ENCODE results near the gene QRICH2. TPM values are rescaled to one million over a fixed set of nuclear protein-coding genes. Genes with fewer than 3 reads are reported as not detected.
"Not testable (repeated sequence)": the region's sequence is repeated elsewhere in the genome, so short reads cannot be mapped to it uniquely, and the experiment has no call there.

Gene QRICH2
- total RNA-seq, 1 donor from 2014 or later: 3.8 TPM

- no peaks in the 10 kb centered on the region for H3K27me3 ChIP-seq (ENCODE audit: insufficient read depth, low read length)
- H3K4me1 ChIP-seq (ENCODE audit: insufficient read depth, low read length): peaks cover 25% of the 10 kb centered on the region
- no peaks in the 10 kb centered on the region for H3K36me3 ChIP-seq (ENCODE audit: insufficient read depth, low read length)
- H3K9ac ChIP-seq (ENCODE audit: low read length): no peak overlapping the region
- DNase-seq (ENCODE audit: low read depth): peak; percentile 43
- Mint-ChIP-seq H3K4me1 (ENCODE audit: low read depth, unreplicated experiment) (peaks cover 22% of the 10 kb centered on the region), H3K4me3 (ENCODE audit: unreplicated experiment) (no peak overlapping the region), H3K27ac (ENCODE audit: unreplicated experiment) (peak overlapping the region; percentile 53), H3K36me3 (ENCODE audit: low read depth, unreplicated experiment) (no peaks in the 10 kb centered on the region), H3K9me3 (ENCODE audit: unreplicated experiment) (no peaks in the 10 kb centered on the region), H3K27me3 (ENCODE audit: low read depth, unreplicated experiment) (no peaks in the 10 kb centered on the region)
- peak overlapping the region; percentile 89 for H2AFZ ChIP-seq (ENCODE audit: low read depth, low read length)
- H3K79me2 ChIP-seq (ENCODE audit: insufficient read depth, low read length): peaks cover 10% of the 10 kb centered on the region
- H3K4me2 ChIP-seq (ENCODE audit: low read length): peak overlapping the region; percentile 64
- FAIRE-seq: no peak
- no peaks in the 10 kb centered on the region for H4K20me1 ChIP-seq (ENCODE audit: insufficient read depth, low read length)
- TF ChIP-seq CTCF (IDR thresholded peaks at IDR 0.05; ENCODE audit: insufficient read depth, low read depth, low read length) (no peak), EZH2 (IDR thresholded peaks at IDR 0.05; ENCODE audit: insufficient read depth, low read length) (no peak)
- no peak overlapping the region for H3K4me3 ChIP-seq (ENCODE audit: insufficient read depth, low read depth, low read length)
- H3K27ac ChIP-seq (ENCODE audit: low read depth, low read length): peak overlapping the region; percentile 34
- no peaks in the 10 kb centered on the region for H3K9me3 ChIP-seq (ENCODE audit: insufficient read depth, low read depth, low read length)
Observed at GRCh38 chr17:76261421-76262215, 46.5 kb downstream of the QRICH2 start.

- Histone ChIP-seq H3K27ac (ENCODE audit: low read depth, low read length) (no peak overlapping the region), H3K9ac (ENCODE audit: low read length) (no peak overlapping the region), H3K4me1 (ENCODE audit: insufficient read depth, low read length) (peaks cover 22% of the 10 kb centered on the region), H3K4me3 (ENCODE audit: insufficient read depth, low read depth, low read length) (no peak overlapping the region), H3K27me3 (ENCODE audit: insufficient read depth, low read length) (no peaks in the 10 kb centered on the region), H2AFZ (ENCODE audit: low read depth, low read length) (no peak overlapping the region), H3K79me2 (ENCODE audit: insufficient read depth, low read length) (peaks cover under 1% of the 10 kb centered on the region), H4K20me1 (ENCODE audit: insufficient read depth, low read length) (no peaks in the 10 kb centered on the region), H3K9me3 (ENCODE audit: insufficient read depth, low read depth, low read length) (no peaks in the 10 kb centered on the region), H3K36me3 (ENCODE audit: insufficient read depth, low read length) (no peaks in the 10 kb centered on the region), H3K4me2 (ENCODE audit: low read length) (no peak overlapping the region)
- no peaks in the 10 kb centered on the region for H3K27me3 Mint-ChIP-seq (ENCODE audit: low read depth, unreplicated experiment)
- H3K27ac Mint-ChIP-seq (ENCODE audit: unreplicated experiment): no peak overlapping the region
- FAIRE-seq (no peak), DNase-seq (ENCODE audit: low read depth) (no peak)
- H3K4me1 Mint-ChIP-seq (ENCODE audit: low read depth, unreplicated experiment): peaks cover 21% of the 10 kb centered on the region
- H3K36me3 Mint-ChIP-seq (ENCODE audit: low read depth, unreplicated experiment): no peaks in the 10 kb centered on the region
- no peak for TF ChIP-seq EZH2 (IDR thresholded peaks at IDR 0.05; ENCODE audit: insufficient read depth, low read length)
- H3K4me3 Mint-ChIP-seq (ENCODE audit: unreplicated experiment): no peak overlapping the region
- H3K9me3 Mint-ChIP-seq (ENCODE audit: unreplicated experiment): no peaks in the 10 kb centered on the region
Observed at GRCh38 chr17:76260669-76261068, 47.4 kb downstream of the QRICH2 start.

- H3K4me1 Mint-ChIP-seq (ENCODE audit: low read depth, unreplicated experiment): peaks cover 21% of the 10 kb centered on the region
- no peak for FAIRE-seq
Observed at GRCh38 chr17:76260220-76260619, 47.9 kb downstream of the QRICH2 start.

DNA sequence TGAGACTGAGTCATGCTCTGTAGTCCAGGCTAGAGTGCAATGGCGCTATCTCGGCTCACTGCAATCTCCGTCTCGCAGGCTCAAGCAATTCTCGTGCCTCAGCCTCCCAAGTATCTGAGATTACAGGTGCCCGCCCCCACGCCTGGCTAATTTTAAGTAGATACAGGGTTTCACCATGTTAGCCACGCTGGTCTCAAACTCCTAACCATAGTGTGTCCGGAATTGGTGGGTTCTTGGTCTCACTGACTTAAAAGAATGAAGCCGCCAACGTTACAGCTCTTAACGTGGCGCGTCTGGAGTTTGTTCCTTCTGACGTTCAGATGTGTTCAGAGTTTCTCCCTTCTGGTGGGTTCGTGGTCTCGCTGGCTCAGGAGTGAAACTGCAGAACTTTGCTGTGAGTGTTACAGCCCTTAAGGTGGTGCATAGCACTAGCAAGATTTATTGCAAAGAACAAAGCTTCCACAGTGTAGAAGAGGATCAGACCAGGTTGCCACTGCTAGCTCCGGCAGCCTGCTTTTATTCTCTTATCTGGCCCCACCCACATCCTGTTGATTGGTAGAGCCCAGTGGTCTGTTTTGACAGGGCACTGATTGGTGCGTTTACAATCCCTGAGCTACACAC lies 51.5 kb downstream of the QRICH2 start:
- not testable (repeated sequence) for H3K27me3 ChIP-seq (ENCODE audit: insufficient read depth, low read length); H3K9me3 ChIP-seq (ENCODE audit: insufficient read depth, low read depth, low read length); H3K4me2 ChIP-seq (ENCODE audit: low read length); H3K4me3 ChIP-seq (ENCODE audit: insufficient read depth, low read depth, low read length); H3K36me3 Mint-ChIP-seq (ENCODE audit: low read depth, unreplicated experiment); H3K27me3 Mint-ChIP-seq (ENCODE audit: low read depth, unreplicated experiment); DNase-seq (ENCODE audit: low read depth); H3K79me2 ChIP-seq (ENCODE audit: insufficient read depth, low read length); H3K9ac ChIP-seq (ENCODE audit: low read length); H3K27ac Mint-ChIP-seq (ENCODE audit: unreplicated experiment); FAIRE-seq; H3K27ac ChIP-seq (ENCODE audit: low read depth, low read length); H4K20me1 ChIP-seq (ENCODE audit: insufficient read depth, low read length); H3K4me1 ChIP-seq (ENCODE audit: insufficient read depth, low read length); H2AFZ ChIP-seq (ENCODE audit: low read depth, low read length); H3K4me3 Mint-ChIP-seq (ENCODE audit: unreplicated experiment); H3K36me3 ChIP-seq (ENCODE audit: insufficient read depth, low read length); H3K9me3 Mint-ChIP-seq (ENCODE audit: unreplicated experiment)
- H3K4me1 Mint-ChIP-seq (ENCODE audit: low read depth, unreplicated experiment): peaks cover 13% of the 10 kb centered on the region

More at GRCh38 chr17:76260220-76260619, 47.9 kb downstream of the QRICH2 start:
- Mint-ChIP-seq H3K4me3 (ENCODE audit: unreplicated experiment) (no peak overlapping the region), H3K36me3 (ENCODE audit: low read depth, unreplicated experiment) (no peaks in the 10 kb centered on the region), H3K27me3 (ENCODE audit: low read depth, unreplicated experiment) (no peaks in the 10 kb centered on the region), H3K9me3 (ENCODE audit: unreplicated experiment) (no peaks in the 10 kb centered on the region), H3K27ac (ENCODE audit: unreplicated experiment) (no peak overlapping the region)
- Histone ChIP-seq H3K79me2 (ENCODE audit: insufficient read depth, low read length) (no peaks in the 10 kb centered on the region), H3K9ac (ENCODE audit: low read length) (no peak overlapping the region), H2AFZ (ENCODE audit: low read depth, low read length) (no peak overlapping the region), H3K36me3 (ENCODE audit: insufficient read depth, low read length) (no peaks in the 10 kb centered on the region), H3K4me3 (ENCODE audit: insufficient read depth, low read depth, low read length) (no peak overlapping the region), H3K4me1 (ENCODE audit: insufficient read depth, low read length) (peaks cover 22% of the 10 kb centered on the region), H3K4me2 (ENCODE audit: low read length) (no peak overlapping the region), H4K20me1 (ENCODE audit: insufficient read depth, low read length) (no peaks in the 10 kb centered on the region), H3K9me3 (ENCODE audit: insufficient read depth, low read depth, low read length) (no peaks in the 10 kb centered on the region), H3K27me3 (ENCODE audit: insufficient read depth, low read length) (no peaks in the 10 kb centered on the region), H3K27ac (ENCODE audit: low read depth, low read length) (no peak overlapping the region)
- DNase-seq (ENCODE audit: low read depth): no peak
- TF ChIP-seq EZH2 (IDR thresholded peaks at IDR 0.05; ENCODE audit: insufficient read depth, low read length): no peak
- no peak for TF ChIP-seq CTCF (IDR thresholded peaks at IDR 0.05; ENCODE audit: insufficient read depth, low read depth, low read length)

All from astrocyte (in vitro differentiated cells and primary cell).